GM18861 (cell line): ENCODE results near the gene RSPH10B.
A peak's percentile ranks its signal among the peaks of the same experiment; 100 is the strongest.
"Not testable (repeated sequence)": the region's sequence is repeated elsewhere in the genome, so short reads cannot be mapped to it uniquely, and the experiment has no call there.

Experiments
- ATAC-seq: cut with Tn5 transposase; IDR thresholded peaks from one replicate; pipeline ENCODE4 v1.9.1; 2021; ENCODE audit not compliant: unreplicated experiment

RSPH10B gene

GRCh38 chr7:5930290-5930689 is 40.2 kb downstream of the RSPH10B start:
- ATAC-seq = not testable (repeated sequence)

DNA sequence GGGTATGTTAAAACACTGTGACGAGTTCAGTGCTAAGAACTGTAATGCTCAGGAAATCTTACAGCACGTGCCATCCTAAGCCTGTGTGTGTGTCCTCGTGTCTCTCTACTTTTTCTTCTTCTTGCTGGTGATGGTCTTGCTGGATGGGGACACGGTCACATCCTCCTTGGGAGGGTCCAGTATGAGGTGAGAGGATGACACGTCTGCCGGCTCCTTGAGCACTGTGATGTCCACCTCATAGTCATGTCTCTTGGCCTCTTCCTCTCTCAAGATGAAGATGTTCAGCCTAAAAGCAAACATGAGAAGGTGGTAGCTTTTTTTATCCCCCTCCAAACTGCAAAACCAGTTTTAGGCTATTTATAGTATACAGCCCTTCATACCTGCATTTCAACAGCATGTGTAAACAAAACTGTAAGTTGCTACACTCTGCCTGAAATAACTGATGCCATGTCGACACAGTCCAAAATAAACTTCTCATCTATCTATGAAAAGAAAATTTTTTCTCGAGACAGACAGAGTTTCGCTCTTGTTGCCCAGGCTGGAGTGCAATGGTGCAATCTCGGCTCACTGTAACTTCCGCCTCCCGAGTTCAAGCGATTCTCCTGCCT is 44.1 kb downstream of the RSPH10B start:
- not testable (repeated sequence) for ATAC-seq

DNA sequence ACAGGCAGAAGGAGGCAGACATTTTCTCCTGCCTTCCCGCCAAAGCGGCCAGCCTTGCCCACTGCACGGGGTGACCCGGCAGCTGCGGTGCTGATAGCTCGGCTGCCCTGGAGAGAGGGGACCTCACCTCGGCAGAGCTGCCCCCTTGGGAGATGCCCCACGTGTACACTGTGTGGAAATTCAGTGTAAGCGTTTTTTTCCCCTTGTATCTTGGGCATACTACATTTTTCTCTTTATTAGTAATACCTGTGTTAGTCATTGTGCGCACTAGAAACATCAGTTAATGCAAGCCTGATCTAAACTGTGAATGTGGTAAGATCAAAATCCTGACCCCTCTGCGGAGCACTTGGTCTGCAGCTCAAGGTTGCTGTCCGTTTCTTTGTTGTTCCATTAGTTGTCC is 45.9 kb downstream of the RSPH10B start:
- ATAC-seq = not testable (repeated sequence)

- ATAC-seq = not testable (repeated sequence)
Observed at GRCh38 chr7:5924180-5924579, 46.3 kb downstream of the RSPH10B start.

GRCh38 chr7:5916529-5916928 is 54.0 kb downstream of the RSPH10B start:
- ATAC-seq = not testable (repeated sequence)

DNA sequence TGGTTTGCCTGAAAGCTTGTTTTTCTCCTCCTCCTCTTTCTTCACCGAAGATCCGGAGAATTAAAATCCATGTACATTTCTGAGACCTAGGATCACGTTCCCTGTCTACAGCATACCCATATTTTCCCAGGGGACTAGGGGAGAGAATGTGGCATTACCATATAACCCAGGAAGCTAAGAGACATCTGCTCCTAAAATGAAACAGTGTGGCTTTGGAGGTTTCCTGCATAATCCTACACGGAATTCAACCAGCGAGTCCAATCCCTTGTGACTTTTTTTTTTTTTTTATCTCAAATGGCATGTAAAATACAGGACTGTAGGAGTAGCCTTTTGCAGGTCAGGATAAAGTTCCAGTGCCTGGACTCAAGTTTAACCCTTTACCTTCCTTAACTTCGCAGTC is 61.7 kb downstream of the RSPH10B start:
- not testable (repeated sequence) for ATAC-seq

DNA sequence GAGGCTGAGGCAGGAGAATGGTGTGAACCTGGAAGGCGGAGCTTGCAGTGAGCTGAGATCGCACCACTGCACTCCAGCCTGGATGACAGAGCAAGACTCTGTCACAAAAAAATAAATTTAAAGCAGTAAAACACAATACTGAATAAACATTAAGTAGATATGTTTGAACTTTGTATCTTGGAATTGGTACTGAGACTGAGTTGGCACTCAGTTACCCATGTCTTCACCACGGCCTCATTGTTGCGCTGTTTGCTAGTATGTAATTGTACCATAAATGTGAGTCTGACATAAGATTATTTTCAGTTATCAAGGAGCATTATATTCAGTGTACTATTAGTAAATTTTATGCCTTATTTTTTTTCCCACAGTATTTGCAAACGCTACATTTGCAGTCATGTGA is 65.8 kb downstream of the RSPH10B start:
- not testable (repeated sequence) for ATAC-seq

DNA sequence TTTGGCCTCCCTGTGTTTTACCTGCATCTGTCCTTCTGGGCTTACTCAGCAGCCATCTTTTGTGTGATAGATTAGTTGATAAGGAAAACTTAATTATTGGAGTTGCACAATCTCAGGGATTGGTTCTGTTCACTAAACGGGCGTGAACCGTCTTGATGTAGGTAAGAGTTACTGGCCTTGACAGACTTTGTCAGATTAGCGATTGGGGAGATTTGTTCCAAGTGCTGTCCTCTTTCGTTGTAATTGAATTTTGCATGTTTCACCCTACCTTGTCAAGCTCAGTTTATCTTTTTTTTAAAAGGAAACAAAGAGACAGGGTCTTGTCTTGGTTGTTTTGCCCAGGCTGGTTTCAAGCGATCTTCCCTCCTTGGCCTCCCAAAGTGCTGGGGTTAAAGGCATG is 67.5 kb downstream of the RSPH10B start:
- ATAC-seq = not testable (repeated sequence)

DNA sequence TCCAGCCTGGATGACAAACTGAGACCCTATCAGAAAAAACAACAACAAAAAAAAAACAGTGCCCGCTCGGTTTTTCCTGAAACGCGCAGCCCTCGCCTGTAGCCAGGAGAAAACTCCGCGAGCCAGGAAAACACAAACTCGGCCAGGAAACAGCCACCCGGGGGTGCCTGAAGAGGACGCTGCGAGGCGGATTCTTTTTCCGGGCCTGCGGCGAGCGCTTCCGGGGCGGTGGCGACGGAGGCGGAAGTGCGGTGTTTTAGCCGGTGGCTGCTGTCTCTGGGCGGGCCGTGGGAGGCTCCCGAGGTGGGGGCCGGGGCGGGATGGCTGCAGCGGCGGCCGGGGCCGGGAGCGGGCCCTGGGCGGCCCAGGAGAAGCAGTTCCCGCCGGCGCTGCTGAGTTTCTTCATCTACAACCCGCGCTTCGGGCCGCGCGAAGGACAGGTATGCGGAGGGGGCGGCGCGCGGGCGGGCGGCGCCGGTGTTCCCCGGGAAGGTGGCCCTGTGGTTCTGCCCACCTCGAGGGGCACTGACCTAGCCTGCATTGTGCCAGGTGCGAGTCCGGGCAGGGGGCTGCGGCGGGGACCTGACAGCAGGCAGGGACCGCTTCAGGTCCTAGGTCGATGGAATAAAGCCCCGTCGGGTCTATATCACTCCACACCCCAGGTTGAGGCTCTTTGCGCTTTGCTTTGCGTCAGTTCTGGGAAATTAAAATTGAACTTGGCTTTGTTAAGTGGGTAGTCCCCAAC is 71.8 kb downstream of the RSPH10B start, which contains the start of gene CCZ1:
TSS of gene CCZ1 (plus strand) at position 254 of the 745 bp plus-strand sequence. CDS start at position 321, 67 bp downstream.
- peak; percentile 67 for ATAC-seq

- ATAC-seq = not testable (repeated sequence)
Observed at GRCh38 chr7:5897369-5897919, 73.0 kb downstream of the RSPH10B start.

GRCh38 chr7:5892498-5892897 is 78.0 kb downstream of the RSPH10B start:
- no peak for ATAC-seq

GRCh38 chr7:5890244-5890643 is 80.2 kb downstream of the RSPH10B start:
- not testable (repeated sequence) for ATAC-seq

DNA sequence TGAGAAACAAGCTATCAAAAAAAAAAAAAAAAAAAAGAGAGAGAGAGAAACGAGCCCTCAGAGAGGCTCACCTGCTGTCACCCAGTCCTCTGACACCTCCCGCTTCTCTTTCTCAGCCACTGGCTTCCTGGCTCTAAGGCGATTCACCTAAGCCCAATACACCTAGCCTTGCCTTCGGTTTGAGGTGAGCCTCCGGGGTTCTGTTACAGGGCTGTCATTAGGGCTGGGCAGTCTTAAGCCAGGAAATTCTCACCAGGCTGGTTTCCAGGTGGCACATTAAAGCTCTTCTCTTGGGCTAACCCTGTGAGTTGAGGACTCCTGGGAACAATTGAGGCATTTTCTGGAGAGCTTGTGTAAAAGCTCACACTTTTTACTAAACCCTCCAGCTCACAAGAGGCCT is 82.5 kb downstream of the RSPH10B start:
- ATAC-seq = not testable (repeated sequence)

GRCh38 chr7:5884431-5884830 is 86.1 kb downstream of the RSPH10B start:
- not testable (repeated sequence) for ATAC-seq

DNA sequence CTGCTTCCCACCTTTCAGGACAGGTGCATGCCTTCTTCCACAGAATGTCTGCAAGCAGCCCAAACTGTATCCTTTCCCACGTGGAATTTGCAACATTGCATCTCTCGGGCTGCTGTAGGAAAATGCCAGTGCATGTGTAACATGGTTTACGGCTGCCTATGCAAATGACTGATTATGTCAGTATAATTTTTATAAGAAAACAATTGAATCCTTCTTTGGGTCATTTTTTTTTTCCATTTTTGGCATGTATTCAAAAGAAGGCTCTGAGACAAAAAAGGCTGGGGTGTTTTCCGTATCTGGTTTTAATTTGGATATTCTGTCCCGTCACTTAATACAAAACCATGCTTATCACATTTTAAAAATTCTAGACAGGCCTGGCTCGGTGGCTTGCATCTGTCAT is 90.4 kb downstream of the RSPH10B start:
- ATAC-seq = not testable (repeated sequence)

DNA sequence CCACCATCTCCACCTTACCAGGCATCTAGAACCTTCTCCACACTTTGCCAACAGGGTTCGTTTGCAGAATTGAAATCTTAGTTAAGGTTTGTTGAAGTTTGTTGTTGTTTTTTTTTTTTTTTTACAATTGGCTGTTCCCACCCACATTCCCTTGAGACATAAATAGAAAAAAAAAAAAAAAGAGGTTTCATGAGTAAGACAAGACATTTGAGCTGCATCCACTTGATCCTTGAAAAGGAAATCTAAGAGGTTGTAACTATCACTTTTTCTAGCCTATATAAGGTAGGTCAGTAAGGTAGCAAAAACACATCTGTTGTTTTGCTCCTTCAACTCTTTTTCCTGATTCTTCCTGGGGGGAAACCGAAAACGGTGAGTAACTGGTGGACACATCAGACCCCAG is 90.9 kb downstream of the RSPH10B start:
- not testable (repeated sequence) for ATAC-seq
